GM23338 (cell line): ENCODE results near the gene BMPR2. TPM values are rescaled to one million over a fixed set of nuclear protein-coding genes. Genes with fewer than 3 reads are reported as not detected.

Experiments used
- ATAC-seq: fragments of 200-7000 bp; cut with Tn5 transposase; 3 replicates; pipeline ENCODE4 v1.9.1; 2020
- DNase-seq: peaks from one replicate; pipeline ENCODE4 v3.0.0-alpha.2; 2015; ENCODE audit warnings: low spot score
- H2AFZ ChIP-seq: fragments of 200-600 bp; sonication (generic); 2 replicates; pipeline ENCODE4 v1.8.0; 2016; ENCODE audit warnings: antibody characterized with exemption, mild to moderate bottlenecking, moderate library complexity
- H3F3A ChIP-seq: fragments of 200-600 bp; sonication (generic); replicated peaks from 2 replicates; pipeline ENCODE4 v1.8.0; 2017; ENCODE audit warnings: antibody characterized with exemption, mixed run types, low read depth
- H3K27ac ChIP-seq: fragments of 200-600 bp; sonication (generic); 2 replicates; pipeline ENCODE4 v1.6.1; 2016; ENCODE audit warnings: low read depth
- H3K27me3 ChIP-seq: fragments of 200-600 bp; sonication (generic); 2 replicates; pipeline ENCODE4 v1.8.0; 2016; ENCODE audit warnings: mild to moderate bottlenecking, mixed run types, moderate library complexity; ENCODE audit not compliant: insufficient read depth
- H3K36me3 ChIP-seq: fragments of 200-600 bp; sonication (generic); 2 replicates; pipeline ENCODE4 v1.8.0; 2016; ENCODE audit warnings: mild to moderate bottlenecking; ENCODE audit not compliant: insufficient read depth
- H3K4me1 ChIP-seq: fragments of 200-600 bp; sonication (generic); 2 replicates; pipeline ENCODE4 v1.8.0; 2016; ENCODE audit warnings: mild to moderate bottlenecking, moderate library complexity; ENCODE audit not compliant: insufficient read depth
- H3K4me2 ChIP-seq: fragments of 200-600 bp; sonication (generic); 2 replicates; pipeline ENCODE4 v1.7.1; 2017; ENCODE audit warnings: mixed run types
- H3K4me3 ChIP-seq: fragments of 200-600 bp; sonication (generic); 2 replicates; pipeline ENCODE4 v1.6.1; 2016; ENCODE audit warnings: mixed run types
- H3K79me2 ChIP-seq: fragments of 200-600 bp; sonication (generic); replicated peaks from 2 replicates; pipeline ENCODE4 v1.8.0; 2017; ENCODE audit warnings: mild to moderate bottlenecking; ENCODE audit not compliant: insufficient read depth
- H3K9me2 ChIP-seq: fragments of 200-600 bp; sonication (generic); 2 replicates; pipeline ENCODE4 v1.8.0; 2017; ENCODE audit not compliant: insufficient read depth
- H4K20me1 ChIP-seq: fragments of 200-600 bp; sonication (generic); replicated peaks from 2 replicates; pipeline ENCODE4 v1.8.0; 2017; ENCODE audit warnings: mild to moderate bottlenecking; ENCODE audit not compliant: insufficient read depth
- H3K27ac Mint-ChIP-seq: 2 replicates; pipeline ENCODE4 v1.8.0; 2020; ENCODE audit warnings: inconsistent platforms, mild to moderate bottlenecking, moderate library complexity, mixed read lengths
- H3K27me3 Mint-ChIP-seq: 3 replicates; pipeline ENCODE4 v1.8.0; 2022; ENCODE audit warnings: low read depth, mild to moderate bottlenecking, moderate library complexity, mixed read lengths, inconsistent platforms; ENCODE audit not compliant: insufficient read depth, poor library complexity
- H3K36me3 Mint-ChIP-seq: 3 replicates; pipeline ENCODE4 v1.8.0; 2021; ENCODE audit warnings: low read depth, mild to moderate bottlenecking, inconsistent platforms, moderate library complexity, mixed read lengths
- H3K4me1 Mint-ChIP-seq: 3 replicates; pipeline ENCODE4 v1.8.0; 2020; ENCODE audit warnings: mild to moderate bottlenecking, inconsistent platforms, mixed read lengths
- H3K4me3 Mint-ChIP-seq: 3 replicates; pipeline ENCODE4 v1.8.0; 2021; ENCODE audit warnings: moderate library complexity, mild to moderate bottlenecking, inconsistent platforms, mixed read lengths
- H3K9me3 Mint-ChIP-seq: 3 replicates; pipeline ENCODE4 v1.8.0; 2020; ENCODE audit warnings: moderate library complexity, mild to moderate bottlenecking, inconsistent platforms, mixed read lengths
- CREB1 ChIP-seq: fragments of 250-450 bp; sonication (Bioruptor Pico); IDR thresholded peaks from 2 replicates; pipeline ENCODE4 v1.5.0; 2020; ENCODE audit warnings: low read depth, mild to moderate bottlenecking, moderate library complexity
- EZH2 ChIP-seq: fragments of 200-600 bp; sonication (generic); IDR thresholded peaks from one replicate; pipeline ENCODE4 v1.8.0; 2017; ENCODE audit warnings: antibody characterized with exemption, mild to moderate bottlenecking, low read depth; ENCODE audit not compliant: unreplicated experiment
- EZH2phosphoT487 ChIP-seq: fragments of 200-600 bp; sonication (generic); IDR thresholded peaks from one replicate; pipeline ENCODE4 v1.8.1; 2018; ENCODE audit warnings: antibody characterized with exemption; ENCODE audit not compliant: unreplicated experiment
- JUNB ChIP-seq: IDR thresholded peaks from one replicate; pipeline ENCODE4 v1.6.1; 2016; ENCODE audit warnings: antibody characterized with exemption; ENCODE audit not compliant: unreplicated experiment
- NANOG ChIP-seq: IDR thresholded peaks from 2 replicates; pipeline ENCODE4 v1.6.1; 2016; ENCODE audit warnings: antibody characterized with exemption, borderline replicate concordance
- POLR2AphosphoS5 ChIP-seq: IDR thresholded peaks from 2 replicates; pipeline ENCODE4 v1.6.1; 2016; ENCODE audit warnings: antibody characterized with exemption, low read depth
- STAT1 ChIP-seq: IDR thresholded peaks from one replicate; pipeline ENCODE4 v1.6.1; 2016; ENCODE audit warnings: antibody characterized with exemption; ENCODE audit not compliant: unreplicated experiment
- ZNF114 ChIP-seq: fragments of 250-450 bp; sonication (Bioruptor Pico); IDR thresholded peaks from 2 replicates; pipeline ENCODE4 v1.5.0; 2020; ENCODE audit warnings: mild to moderate bottlenecking, moderate library complexity
- ZNF331 ChIP-seq: fragments of 250-450 bp; sonication (Bioruptor Pico); IDR thresholded peaks from 2 replicates; pipeline ENCODE4 v1.5.0; 2020; ENCODE audit warnings: low read depth, mild to moderate bottlenecking, moderate library complexity
- polyA plus RNA-seq: library from polyadenylated mRNA; unstranded; fragments of >200 nt; fragmentation: Nextera tagmentation; extraction: Ambion mirVana; gene quantifications from 2 replicates; pipeline ENCODE4 v1.2.1, GENCODE V29; 2016
- total RNA-seq: library from RNA; depleted of rRNA; stranded (reverse); fragments of >200 nt; shearing (Covaris generic); gene quantifications from 2 replicates; pipeline ENCODE4 v1.2.3, GENCODE V29; 2014
- TF ChIP-seq, protein P1 (sequence below): fragments of 250-450 bp; sonication (Bioruptor Pico); IDR thresholded peaks from 2 replicates; pipeline ENCODE4 v1.5.0; 2020; ENCODE audit warnings: mild to moderate bottlenecking, moderate library complexity
- TF ChIP-seq, protein P2 (sequence below): IDR thresholded peaks from 2 replicates; pipeline ENCODE4 v1.6.1; 2016; ENCODE audit warnings: antibody characterized with exemption
- TF ChIP-seq, protein P3 (sequence below): IDR thresholded peaks from one replicate; pipeline ENCODE4 v1.6.1; 2018; ENCODE audit warnings: antibody characterized with exemption; ENCODE audit not compliant: unreplicated experiment

BMPR2 gene
- total and polyA plus RNA-seq, 2 experiments from 2014 or later = 6.7 to 21.6 TPM

DNA sequence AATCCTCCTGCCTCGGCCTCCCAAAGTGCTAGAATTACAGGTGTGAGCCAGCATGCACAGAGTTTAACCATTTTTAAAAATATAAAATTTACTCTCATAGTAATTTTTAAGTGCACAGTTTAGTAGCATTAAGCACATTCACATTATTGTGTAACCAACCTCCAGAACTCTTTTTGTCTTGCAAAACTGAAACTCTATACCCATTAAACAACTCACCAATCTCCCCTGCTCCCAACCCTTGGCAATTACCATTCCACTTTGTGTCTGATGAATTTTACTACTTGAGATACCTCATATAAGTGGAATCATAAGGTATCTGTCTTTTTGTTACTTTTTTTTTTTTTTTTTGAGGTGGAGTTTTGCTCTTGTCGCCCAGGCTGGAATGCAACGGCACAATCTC is 112.5 kb downstream of the BMPR2 start:
- H3K27me3 Mint-ChIP-seq = peaks cover 2% of the 10 kb centered on the region
- H3K27ac Mint-ChIP-seq = no peak overlapping the region
- peaks cover 5% of the 10 kb centered on the region for H3K4me1 Mint-ChIP-seq

DNA sequence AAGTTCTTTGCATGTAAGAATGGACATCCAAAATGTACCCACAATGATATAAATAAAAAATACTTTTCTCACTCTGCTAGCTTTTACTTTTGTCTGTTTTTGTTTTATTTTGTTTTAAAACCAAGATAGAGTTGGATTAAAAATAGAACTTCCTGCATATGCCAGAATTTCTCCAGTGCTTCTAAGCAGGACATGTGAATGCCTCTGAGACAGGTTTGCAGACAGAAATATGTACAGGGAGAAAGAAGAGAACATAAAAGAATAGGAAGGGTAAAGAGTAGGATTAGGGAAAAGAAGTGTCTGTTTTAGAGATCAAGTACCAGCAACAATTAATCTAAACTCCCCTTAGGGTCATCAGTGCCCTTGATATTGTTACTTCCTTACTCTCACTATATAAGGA is 114.4 kb downstream of the BMPR2 start:
- no peak for ATAC-seq
- TF ChIP-seq POLR2AphosphoS5 = no peak
- TF ChIP-seq, protein P1, sequence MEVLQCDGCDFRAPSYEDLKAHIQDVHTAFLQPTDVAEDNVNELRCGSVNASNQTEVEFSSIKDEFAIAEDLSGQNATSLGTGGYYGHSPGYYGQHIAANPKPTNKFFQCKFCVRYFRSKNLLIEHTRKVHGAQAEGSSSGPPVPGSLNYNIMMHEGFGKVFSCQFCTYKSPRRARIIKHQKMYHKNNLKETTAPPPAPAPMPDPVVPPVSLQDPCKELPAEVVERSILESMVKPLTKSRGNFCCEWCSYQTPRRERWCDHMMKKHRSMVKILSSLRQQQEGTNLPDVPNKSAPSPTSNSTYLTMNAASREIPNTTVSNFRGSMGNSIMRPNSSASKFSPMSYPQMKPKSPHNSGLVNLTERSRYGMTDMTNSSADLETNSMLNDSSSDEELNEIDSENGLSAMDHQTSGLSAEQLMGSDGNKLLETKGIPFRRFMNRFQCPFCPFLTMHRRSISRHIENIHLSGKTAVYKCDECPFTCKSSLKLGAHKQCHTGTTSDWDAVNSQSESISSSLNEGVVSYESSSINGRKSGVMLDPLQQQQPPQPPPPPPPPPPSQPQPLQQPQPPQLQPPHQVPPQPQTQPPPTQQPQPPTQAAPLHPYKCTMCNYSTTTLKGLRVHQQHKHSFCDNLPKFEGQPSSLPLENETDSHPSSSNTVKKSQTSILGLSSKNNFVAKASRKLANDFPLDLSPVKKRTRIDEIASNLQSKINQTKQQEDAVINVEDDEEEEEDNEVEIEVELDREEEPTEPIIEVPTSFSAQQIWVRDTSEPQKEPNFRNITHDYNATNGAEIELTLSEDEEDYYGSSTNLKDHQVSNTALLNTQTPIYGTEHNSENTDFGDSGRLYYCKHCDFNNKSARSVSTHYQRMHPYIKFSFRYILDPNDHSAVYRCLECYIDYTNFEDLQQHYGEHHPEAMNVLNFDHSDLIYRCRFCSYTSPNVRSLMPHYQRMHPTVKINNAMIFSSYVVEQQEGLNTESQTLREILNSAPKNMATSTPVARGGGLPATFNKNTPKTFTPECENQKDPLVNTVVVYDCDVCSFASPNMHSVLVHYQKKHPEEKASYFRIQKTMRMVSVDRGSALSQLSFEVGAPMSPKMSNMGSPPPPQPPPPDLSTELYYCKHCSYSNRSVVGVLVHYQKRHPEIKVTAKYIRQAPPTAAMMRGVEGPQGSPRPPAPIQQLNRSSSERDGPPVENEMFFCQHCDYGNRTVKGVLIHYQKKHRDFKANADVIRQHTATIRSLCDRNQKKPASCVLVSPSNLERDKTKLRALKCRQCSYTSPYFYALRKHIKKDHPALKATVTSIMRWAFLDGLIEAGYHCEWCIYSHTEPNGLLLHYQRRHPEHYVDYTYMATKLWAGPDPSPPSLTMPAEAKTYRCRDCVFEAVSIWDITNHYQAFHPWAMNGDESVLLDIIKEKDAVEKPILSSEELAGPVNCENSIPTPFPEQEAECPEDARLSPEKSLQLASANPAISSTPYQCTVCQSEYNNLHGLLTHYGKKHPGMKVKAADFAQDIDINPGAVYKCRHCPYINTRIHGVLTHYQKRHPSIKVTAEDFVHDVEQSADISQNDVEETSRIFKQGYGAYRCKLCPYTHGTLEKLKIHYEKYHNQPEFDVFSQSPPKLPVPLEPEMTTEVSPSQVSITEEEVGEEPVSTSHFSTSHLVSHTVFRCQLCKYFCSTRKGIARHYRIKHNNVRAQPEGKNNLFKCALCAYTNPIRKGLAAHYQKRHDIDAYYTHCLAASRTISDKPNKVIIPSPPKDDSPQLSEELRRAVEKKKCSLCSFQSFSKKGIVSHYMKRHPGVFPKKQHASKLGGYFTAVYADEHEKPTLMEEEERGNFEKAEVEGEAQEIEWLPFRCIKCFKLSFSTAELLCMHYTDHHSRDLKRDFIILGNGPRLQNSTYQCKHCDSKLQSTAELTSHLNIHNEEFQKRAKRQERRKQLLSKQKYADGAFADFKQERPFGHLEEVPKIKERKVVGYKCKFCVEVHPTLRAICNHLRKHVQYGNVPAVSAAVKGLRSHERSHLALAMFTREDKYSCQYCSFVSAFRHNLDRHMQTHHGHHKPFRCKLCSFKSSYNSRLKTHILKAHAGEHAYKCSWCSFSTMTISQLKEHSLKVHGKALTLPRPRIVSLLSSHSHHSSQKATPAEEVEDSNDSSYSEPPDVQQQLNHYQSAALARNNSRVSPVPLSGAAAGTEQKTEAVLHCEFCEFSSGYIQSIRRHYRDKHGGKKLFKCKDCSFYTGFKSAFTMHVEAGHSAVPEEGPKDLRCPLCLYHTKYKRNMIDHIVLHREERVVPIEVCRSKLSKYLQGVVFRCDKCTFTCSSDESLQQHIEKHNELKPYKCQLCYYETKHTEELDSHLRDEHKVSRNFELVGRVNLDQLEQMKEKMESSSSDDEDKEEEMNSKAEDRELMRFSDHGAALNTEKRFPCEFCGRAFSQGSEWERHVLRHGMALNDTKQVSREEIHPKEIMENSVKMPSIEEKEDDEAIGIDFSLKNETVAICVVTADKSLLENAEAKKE (CRISPR knock-in tag) = no peak
- no peak for TF ChIP-seq CREB1 (CRISPR knock-in tag)
- no peak for TF ChIP-seq ZNF331
- no peak for TF ChIP-seq EZH2phosphoT487
- TF ChIP-seq ZNF114 = no peak
- no peak for TF ChIP-seq JUNB
- TF ChIP-seq, protein P2, sequence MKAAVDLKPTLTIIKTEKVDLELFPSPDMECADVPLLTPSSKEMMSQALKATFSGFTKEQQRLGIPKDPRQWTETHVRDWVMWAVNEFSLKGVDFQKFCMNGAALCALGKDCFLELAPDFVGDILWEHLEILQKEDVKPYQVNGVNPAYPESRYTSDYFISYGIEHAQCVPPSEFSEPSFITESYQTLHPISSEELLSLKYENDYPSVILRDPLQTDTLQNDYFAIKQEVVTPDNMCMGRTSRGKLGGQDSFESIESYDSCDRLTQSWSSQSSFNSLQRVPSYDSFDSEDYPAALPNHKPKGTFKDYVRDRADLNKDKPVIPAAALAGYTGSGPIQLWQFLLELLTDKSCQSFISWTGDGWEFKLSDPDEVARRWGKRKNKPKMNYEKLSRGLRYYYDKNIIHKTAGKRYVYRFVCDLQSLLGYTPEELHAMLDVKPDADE = no peak
- TF ChIP-seq STAT1 = no peak
- DNase-seq = no peak
- H3K4me2 ChIP-seq = no peak overlapping the region
- H3K27me3 ChIP-seq = no peaks in the 10 kb centered on the region
- Mint-ChIP-seq H3K27me3 (peaks cover 4% of the 10 kb centered on the region), H3K27ac (no peak overlapping the region), H3K4me3 (no peak overlapping the region), H3K4me1 (peaks cover 19% of the 10 kb centered on the region), H3K36me3 (no peaks in the 10 kb centered on the region), H3K9me3 (no peaks in the 10 kb centered on the region)
- H3K36me3 ChIP-seq = no peaks in the 10 kb centered on the region
- H3K79me2 ChIP-seq = no peaks in the 10 kb centered on the region; the same call in 1 of the 2 replicates
- H3F3A ChIP-seq = no peaks in the 10 kb centered on the region
- no peak overlapping the region for H3K27ac ChIP-seq
- H3K9me2 ChIP-seq = no peaks in the 10 kb centered on the region
- H4K20me1 ChIP-seq = no peaks in the 10 kb centered on the region
- no peak overlapping the region for H3K4me3 ChIP-seq
- peaks cover 10% of the 10 kb centered on the region for H3K4me1 ChIP-seq
- no peak overlapping the region for H2AFZ ChIP-seq

More for the DNA sequence above, 112.5 kb downstream of the BMPR2 start:
- no peak overlapping the region for H3K4me3 Mint-ChIP-seq
- Histone ChIP-seq H3K9me2 (no peaks in the 10 kb centered on the region), H3K4me2 (no peak overlapping the region), H3K4me3 (no peak overlapping the region), H4K20me1 (no peaks in the 10 kb centered on the region), H3K79me2 (no peaks in the 10 kb centered on the region), H2AFZ (no peak overlapping the region), H3K27ac (no peak overlapping the region), H3F3A (no peaks in the 10 kb centered on the region), H3K27me3 (no peaks in the 10 kb centered on the region), H3K36me3 (no peaks in the 10 kb centered on the region), H3K4me1 (no peaks in the 10 kb centered on the region; the same call in 1 of the 2 replicates)
- H3K36me3 Mint-ChIP-seq = no peaks in the 10 kb centered on the region
- DNase-seq = no peak
- no peaks in the 10 kb centered on the region for H3K9me3 Mint-ChIP-seq
- TF ChIP-seq STAT1 (no peak), EZH2 (no peak), NANOG (no peak)
- TF ChIP-seq, protein P3, sequence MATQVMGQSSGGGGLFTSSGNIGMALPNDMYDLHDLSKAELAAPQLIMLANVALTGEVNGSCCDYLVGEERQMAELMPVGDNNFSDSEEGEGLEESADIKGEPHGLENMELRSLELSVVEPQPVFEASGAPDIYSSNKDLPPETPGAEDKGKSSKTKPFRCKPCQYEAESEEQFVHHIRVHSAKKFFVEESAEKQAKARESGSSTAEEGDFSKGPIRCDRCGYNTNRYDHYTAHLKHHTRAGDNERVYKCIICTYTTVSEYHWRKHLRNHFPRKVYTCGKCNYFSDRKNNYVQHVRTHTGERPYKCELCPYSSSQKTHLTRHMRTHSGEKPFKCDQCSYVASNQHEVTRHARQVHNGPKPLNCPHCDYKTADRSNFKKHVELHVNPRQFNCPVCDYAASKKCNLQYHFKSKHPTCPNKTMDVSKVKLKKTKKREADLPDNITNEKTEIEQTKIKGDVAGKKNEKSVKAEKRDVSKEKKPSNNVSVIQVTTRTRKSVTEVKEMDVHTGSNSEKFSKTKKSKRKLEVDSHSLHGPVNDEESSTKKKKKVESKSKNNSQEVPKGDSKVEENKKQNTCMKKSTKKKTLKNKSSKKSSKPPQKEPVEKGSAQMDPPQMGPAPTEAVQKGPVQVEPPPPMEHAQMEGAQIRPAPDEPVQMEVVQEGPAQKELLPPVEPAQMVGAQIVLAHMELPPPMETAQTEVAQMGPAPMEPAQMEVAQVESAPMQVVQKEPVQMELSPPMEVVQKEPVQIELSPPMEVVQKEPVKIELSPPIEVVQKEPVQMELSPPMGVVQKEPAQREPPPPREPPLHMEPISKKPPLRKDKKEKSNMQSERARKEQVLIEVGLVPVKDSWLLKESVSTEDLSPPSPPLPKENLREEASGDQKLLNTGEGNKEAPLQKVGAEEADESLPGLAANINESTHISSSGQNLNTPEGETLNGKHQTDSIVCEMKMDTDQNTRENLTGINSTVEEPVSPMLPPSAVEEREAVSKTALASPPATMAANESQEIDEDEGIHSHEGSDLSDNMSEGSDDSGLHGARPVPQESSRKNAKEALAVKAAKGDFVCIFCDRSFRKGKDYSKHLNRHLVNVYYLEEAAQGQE = no peak
- ATAC-seq = no peak
